Testis (tissue), 5 donors: ENCODE results near the gene PKN3. TPM values are rescaled to one million over a fixed set of nuclear protein-coding genes. Genes with fewer than 3 reads are reported as not detected.

Source experiments
- DNase-seq: peaks from one replicate; pipeline ENCODE4 v3.0.0-alpha.2; 2019
- H3K27ac ChIP-seq, 2 donors: fragments of 200-600 bp; sonication (generic); one replicate each; pipeline ENCODE4 v1.5.1; 2019
- H3K27me3 ChIP-seq: fragments of 200-600 bp; sonication (generic); one replicate; pipeline ENCODE4 v1.5.1; 2019
- H3K36me3 ChIP-seq: fragments of 200-600 bp; sonication (generic); one replicate; pipeline ENCODE4 v1.5.1; 2017; ENCODE audit warnings: low read depth; ENCODE audit errors: missing control alignments
- H3K4me1 ChIP-seq: fragments of 200-600 bp; sonication (generic); one replicate; pipeline ENCODE4 v1.5.1; 2019
- H3K4me3 ChIP-seq, 2 donors: fragments of 200-600 bp; sonication (generic); one replicate each; pipeline ENCODE4 v1.5.1; 2017 to 2019
- H3K9me3 ChIP-seq: fragments of 200-600 bp; sonication (generic); one replicate; pipeline ENCODE4 v1.5.1; 2017
- POLR2A ChIP-seq: fragments of 450-650 bp; IDR thresholded peaks from one replicate; pipeline ENCODE4 v1.6.1; 2017; ENCODE audit warnings: antibody characterized with exemption, mild to moderate bottlenecking, moderate library complexity
- WGBS, 2 donors: methylation state at CpG; one replicate each; pipeline ENCODE4 v1.1.5; 2018; 5-methylcytosine and 5-hydroxymethylcytosine counted together
- intact Hi-C: fragments of 100-400 bp; cut with DNase I; formaldehyde crosslinking; loops from one replicate; pipeline ENCODE4 v1.15.1; 2023; ENCODE audit warnings: low total_unique reads
- long read RNA-seq, 2 donors: transcript quantifications; one replicate each; lab custom pipeline, GENCODE V29; 2026
- polyA plus RNA-seq: library from polyadenylated mRNA; stranded (reverse); fragments of 350-450 nt; fragmentation: Illumina TruSeq; extraction: RNeasy Lipid Tissue Mini Kit (QIAGEN cat#74804); gene quantifications from one replicate; pipeline ENCODE4 v1.2.3, GENCODE V29; 2014; ENCODE audit warnings: low read depth, low replicate concordance; ENCODE audit not compliant: insufficient read depth
- total RNA-seq, 2 donors: library from RNA; depleted of rRNA; stranded (reverse); fragments of >200 nt; gene quantifications; one replicate each; pipeline ENCODE4 v1.2.3, GENCODE V29; 2016
- TF ChIP-seq, protein P1 (sequence below), 3 experiments: fragments of 450-650 bp in 2 of 3; fragments of 200-600 bp in 1 of 3; sonication (generic) in 1 of 3; IDR thresholded peaks; one replicate each; pipeline ENCODE4 v1.5.1; 2016 to 2019; ENCODE audit warnings: antibody characterized with exemption in 3 of 3, mild to moderate bottlenecking in 2 of 3, moderate library complexity in 1 of 3

PKN3 gene
- total RNA-seq (1 to 10 TPM; 3.6 to 7.2 TPM), polyA plus RNA-seq (4.2 TPM)
- long read RNA-seq, donor 1, partial matches to known transcripts, result 13 of 13 reads
- long read RNA-seq, donor 1, other reads (novel, unspliced or antisense), result 0 of 13 reads
- long read RNA-seq, donor 2, result 0 reads

DNA sequence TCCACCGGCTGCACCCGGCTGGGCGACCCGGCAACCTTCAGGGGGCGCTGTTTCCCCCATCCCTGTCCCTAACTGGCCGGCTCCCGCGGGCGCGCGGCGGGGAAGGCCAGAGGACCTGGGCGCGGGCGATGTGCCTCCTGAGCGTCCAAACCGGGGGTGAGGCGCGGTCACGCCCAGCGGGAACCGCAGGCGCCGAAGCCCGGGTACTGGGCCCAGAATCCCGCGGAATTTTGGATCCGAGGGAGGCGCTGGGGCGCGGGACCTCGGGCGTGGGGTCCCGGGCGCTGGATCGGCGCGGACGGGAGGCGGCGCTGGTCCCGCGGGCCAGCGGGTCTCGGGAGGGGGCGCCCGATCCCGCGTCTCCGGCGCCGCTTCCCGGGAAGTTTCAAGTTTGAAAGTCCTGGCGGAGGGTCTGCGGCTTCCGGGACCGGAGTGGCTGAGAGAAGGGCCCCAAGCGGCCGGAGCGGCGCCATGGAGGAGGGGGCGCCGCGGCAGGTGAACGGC, at the start of gene PKN3:
Gene PKN3 (plus strand): TSS at position 59 of the 504 bp plus-strand sequence. CDS start 413 bp downstream, at position 472.
- no peaks in the 10 kb centered on the region for H3K9me3 ChIP-seq
- H3K4me1 ChIP-seq, result peaks cover 7% of the 10 kb centered on the region
- intact Hi-C loops, result no loop called here
- DNase-seq, result peak; percentile 89
- no peaks in the 10 kb centered on the region for H3K36me3 ChIP-seq
- peak within 1 kb of the TSS; percentile 24 to 80 for H3K27ac ChIP-seq
- H3K27me3 ChIP-seq, result no peaks in the 10 kb centered on the region
- H3K4me3 ChIP-seq, result peak within 1 kb of the TSS; percentile 69 to 71
- WGBS, 2 donors, result 0% methylated on average over 5 to 25 of the region's 65 CpGs
- TF ChIP-seq POLR2A, result no peak
- TF ChIP-seq, protein P1, sequence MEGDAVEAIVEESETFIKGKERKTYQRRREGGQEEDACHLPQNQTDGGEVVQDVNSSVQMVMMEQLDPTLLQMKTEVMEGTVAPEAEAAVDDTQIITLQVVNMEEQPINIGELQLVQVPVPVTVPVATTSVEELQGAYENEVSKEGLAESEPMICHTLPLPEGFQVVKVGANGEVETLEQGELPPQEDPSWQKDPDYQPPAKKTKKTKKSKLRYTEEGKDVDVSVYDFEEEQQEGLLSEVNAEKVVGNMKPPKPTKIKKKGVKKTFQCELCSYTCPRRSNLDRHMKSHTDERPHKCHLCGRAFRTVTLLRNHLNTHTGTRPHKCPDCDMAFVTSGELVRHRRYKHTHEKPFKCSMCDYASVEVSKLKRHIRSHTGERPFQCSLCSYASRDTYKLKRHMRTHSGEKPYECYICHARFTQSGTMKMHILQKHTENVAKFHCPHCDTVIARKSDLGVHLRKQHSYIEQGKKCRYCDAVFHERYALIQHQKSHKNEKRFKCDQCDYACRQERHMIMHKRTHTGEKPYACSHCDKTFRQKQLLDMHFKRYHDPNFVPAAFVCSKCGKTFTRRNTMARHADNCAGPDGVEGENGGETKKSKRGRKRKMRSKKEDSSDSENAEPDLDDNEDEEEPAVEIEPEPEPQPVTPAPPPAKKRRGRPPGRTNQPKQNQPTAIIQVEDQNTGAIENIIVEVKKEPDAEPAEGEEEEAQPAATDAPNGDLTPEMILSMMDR (IDR thresholded peaks at IDR 0.05), result peak; percentile 83 to 89 (median 86)

DNA sequence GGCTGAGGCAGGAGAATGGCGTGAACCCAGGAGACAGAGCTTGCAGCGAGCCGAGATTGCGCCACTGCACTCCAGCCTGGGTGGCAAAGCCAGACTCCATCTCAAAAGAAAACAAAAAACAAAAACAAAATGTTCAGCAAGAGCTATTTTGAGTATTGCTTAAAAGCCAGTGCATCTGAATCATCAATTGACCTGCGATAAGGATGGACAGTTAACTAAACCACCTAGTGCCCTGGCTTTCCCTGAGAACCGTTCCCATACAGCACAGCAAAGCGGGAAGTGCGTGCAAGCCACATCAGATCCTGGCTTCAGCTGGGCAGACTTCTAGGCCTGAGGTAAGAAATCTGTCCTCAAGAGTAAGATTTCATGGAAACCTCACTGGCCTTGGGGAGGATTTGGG, 48.4 kb upstream of the PKN3 start:
- 92 to 98% methylated on average over 8 of the region's 8 CpGs for WGBS, 2 donors
- DNase-seq, result no peak
- Histone ChIP-seq H3K9me3 (no peaks in the 10 kb centered on the region), H3K36me3 (no peaks in the 10 kb centered on the region), H3K4me3 (no peak overlapping the region), H3K27me3 (no peaks in the 10 kb centered on the region), H3K4me1 (peaks cover 3% of the 10 kb centered on the region), H3K27ac (no peak overlapping the region)
- TF ChIP-seq POLR2A, result no peak
- TF ChIP-seq, protein P1 (IDR thresholded peaks at IDR 0.05), result no peak
- intact Hi-C loops, result no loop called here

- DNase-seq, result no peak
- no peaks in the 10 kb centered on the region for H3K27me3 ChIP-seq
- H3K9me3 ChIP-seq, result no peaks in the 10 kb centered on the region
- 92 to 93% methylated on average over 1 of the region's 1 CpG for WGBS, 2 donors
- intact Hi-C loops, result no loop called here
- H3K4me3 ChIP-seq, result no peak overlapping the region
- TF ChIP-seq, protein P1 (IDR thresholded peaks at IDR 0.05), result no peak
- no peak for TF ChIP-seq POLR2A
- H3K27ac ChIP-seq, result no peak overlapping the region
- H3K36me3 ChIP-seq, result no peaks in the 10 kb centered on the region
- peaks cover 3% of the 10 kb centered on the region for H3K4me1 ChIP-seq
Observed at GRCh38 chr9:128654481-128654880, 47.8 kb upstream of the PKN3 start.

GRCh38 chr9:128656416-128657343, 45.6 kb upstream of the PKN3 start, which contains the start of gene DYNC2I2:
TSS of gene DYNC2I2 (minus strand) at chr9:128656847. CDS start at chr9:128656726, 121 bp downstream.
- intact Hi-C loops, result no loop called here
- Histone ChIP-seq H3K27ac (peak within 1 kb of the TSS; percentile 99), H3K4me1 (peaks cover 3% of the 10 kb centered on the region), H3K27me3 (no peaks in the 10 kb centered on the region), H3K4me3 (peak within 1 kb of the TSS; percentile 66 to 76), H3K36me3 (no peaks in the 10 kb centered on the region), H3K9me3 (no peaks in the 10 kb centered on the region)
- peak; percentile 97 for DNase-seq
- 1% methylated on average over 69 to 85 of the region's 86 CpGs for WGBS, 2 donors
- TF ChIP-seq, protein P1 (IDR thresholded peaks at IDR 0.05), result peak in 1 of 3 experiments; percentile 9
- TF ChIP-seq POLR2A, result no peak
